Measurements from ENCODE around the gene IL21R.
"Not testable (repeated sequence)": the region's sequence is repeated elsewhere in the genome, so short reads cannot be mapped to it uniquely, and the experiment has no call there.

The IL21R gene

DNA sequence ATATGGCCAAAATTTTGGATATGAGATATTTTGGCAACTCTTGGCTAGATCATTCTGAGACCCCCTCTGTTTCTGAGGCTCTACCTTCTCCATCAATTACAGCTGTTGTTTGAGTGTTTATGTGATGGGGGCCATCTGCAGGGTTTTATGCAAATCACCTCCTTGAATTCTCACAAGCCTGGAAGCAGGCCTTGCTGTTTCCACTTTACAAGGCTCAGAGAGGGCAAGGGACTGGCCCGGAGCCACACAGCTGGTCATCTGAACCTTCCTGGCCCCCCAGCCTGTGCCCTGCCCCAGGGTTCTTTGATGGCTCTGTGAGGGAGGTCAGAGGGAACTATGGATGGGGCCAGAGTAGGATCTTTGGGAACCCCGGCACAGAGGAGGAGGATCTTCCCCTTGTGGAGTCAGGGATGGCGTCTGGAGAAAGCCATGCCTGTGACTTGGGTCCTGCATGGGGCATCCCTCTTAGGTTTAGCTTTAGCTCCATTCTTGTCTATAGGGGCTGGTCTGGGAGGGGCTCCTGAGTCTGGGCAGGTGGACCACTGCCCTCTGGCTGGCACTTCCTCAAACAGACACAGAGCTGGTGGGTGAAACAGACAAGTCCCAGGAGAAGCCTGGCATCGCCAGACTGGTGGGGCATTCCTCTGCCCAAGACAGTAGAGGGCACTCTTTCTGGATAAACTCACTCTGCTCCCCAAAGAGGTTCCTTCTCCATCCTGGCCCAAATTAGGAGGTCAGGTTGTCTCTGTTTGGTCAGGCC, 26.2 kb downstream of the IL21R start:
- no peak for DNase-seq

DNA sequence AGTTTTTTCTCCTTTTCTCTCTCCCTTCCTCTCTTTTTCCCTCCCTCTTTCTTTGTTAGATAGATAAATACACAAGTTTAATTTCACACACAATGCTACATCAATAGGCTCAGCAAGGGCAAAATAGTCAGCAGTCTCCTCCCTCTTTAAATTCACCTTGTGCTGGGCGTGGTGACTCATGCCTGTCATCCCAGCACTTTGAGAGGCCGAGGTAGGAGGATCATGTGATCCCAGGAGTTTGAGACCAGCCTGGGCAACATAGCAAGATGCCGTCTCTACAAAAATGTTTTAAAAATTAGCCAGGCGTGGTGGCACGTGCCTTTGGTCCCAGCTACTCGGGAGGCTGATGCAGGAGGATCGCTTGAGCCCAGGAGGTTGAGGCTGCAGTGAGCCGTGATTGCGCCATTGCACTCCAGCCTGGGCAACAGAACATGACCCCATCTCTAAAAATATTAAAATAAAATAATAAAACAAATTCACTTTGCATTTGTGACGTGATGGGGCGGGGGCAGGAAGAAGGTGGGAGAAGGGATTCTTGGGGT, 27.4 kb downstream of the IL21R start:
- DNase-seq: no peak

- no peak for DNase-seq
Measured at GRCh38 chr16:27429981-27430441, 28.0 kb downstream of the IL21R start.

DNA sequence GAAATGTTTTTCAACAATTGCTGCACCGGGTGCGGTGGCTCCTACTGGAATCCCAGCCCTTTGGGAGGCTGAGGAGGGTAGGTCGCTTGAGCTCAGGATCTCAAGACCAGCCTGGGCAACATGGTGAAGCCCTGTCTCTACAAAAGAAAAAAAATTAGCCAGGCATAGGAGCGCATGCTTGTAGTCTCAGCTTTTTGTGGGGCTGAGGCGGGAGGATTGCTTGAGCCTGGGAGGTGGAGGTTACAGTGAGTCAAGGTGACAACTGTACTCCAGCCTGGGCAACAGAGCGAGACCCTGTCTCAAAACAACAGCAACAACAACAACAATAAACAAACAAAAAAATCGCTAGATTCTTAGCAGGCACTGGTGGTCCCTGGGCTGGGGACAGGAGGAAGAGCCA, 28.5 kb downstream of the IL21R start:
- no peak for DNase-seq

GRCh38 chr16:27430923-27431484, 29.0 kb downstream of the IL21R start:
- no peak for DNase-seq

- DNase-seq: no peak
Measured at GRCh38 chr16:27431773-27432532, 30.0 kb downstream of the IL21R start.

DNA sequence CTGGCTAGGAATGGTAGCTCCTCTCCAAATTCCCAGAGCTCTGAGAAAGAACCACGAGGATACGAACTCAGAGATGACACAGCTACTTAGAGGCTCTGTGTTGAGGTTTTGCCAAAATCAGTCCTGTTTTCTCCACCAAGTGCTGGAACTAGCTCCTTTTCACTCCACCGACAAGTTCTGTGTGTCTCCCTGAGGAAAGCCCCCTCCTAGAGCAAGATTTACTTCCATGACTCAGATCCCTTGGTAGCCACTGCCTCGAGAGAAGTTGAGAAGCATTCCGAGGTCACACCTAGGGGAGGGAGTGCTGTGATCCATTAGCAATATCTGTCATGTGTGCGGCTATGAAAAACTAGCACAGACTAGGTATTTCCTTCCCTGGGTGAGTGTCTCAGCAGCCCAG, 30.6 kb downstream of the IL21R start:
- no peak for DNase-seq

GRCh38 chr16:27433191-27433590, 31.2 kb downstream of the IL21R start:
- not testable (repeated sequence) for DNase-seq

DNA sequence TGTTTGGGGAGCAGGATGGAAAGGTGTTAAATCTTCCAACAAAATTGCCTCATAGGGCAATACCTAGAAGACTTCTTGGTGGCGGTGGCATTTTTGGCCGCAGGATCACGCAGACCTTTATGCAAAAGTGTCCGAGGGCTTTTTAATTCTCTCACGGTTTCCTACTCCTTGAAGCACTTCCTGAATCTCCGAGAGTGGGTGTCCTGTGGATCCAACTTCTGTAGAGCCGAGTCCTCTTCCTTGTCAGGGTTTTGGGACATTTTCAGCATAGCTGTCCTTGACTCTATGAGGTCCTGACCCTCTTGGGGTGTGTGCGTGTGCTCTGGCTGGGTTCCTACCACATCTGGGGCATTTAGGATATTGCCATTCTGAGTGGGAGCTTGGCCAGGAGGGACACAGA, 31.7 kb downstream of the IL21R start:
- no peak for DNase-seq

GRCh38 chr16:27434141-27435051, 32.4 kb downstream of the IL21R start:
- DNase-seq: no peak

GRCh38 chr16:27435146-27435545, 33.2 kb downstream of the IL21R start:
- DNase-seq: not testable (repeated sequence)

- no peak for DNase-seq
Measured at GRCh38 chr16:27436065-27436464, 34.1 kb downstream of the IL21R start.

- DNase-seq: no peak
Measured at GRCh38 chr16:27436921-27437650, 35.1 kb downstream of the IL21R start.

- no peak for DNase-seq
Measured at GRCh38 chr16:27437946-27438345, 36.0 kb downstream of the IL21R start.

GRCh38 chr16:27439271-27440018, 37.5 kb downstream of the IL21R start:
- no peak for DNase-seq

GRCh38 chr16:27441276-27441675, 39.3 kb downstream of the IL21R start:
- DNase-seq: no peak

DNA sequence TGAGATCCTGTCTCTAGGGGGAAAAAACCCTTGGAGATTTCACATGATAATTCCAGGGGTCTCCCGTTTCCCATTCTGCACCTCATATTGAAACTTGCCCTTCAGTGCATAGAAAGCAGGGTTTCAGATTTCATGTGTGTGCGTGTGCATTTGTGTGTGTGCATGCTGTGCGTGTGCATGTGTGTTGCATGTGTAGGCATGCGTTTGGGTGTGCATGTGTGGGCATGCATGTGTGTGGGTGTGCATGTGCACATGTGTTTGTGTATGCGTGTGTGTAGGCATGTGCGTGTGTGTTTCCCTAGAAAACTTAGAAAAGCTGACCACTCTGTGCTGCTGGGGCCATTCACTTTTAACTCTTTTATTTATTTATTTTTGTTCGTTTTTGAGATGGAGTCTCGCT, 40.0 kb downstream of the IL21R start:
- DNase-seq: no peak

DNA sequence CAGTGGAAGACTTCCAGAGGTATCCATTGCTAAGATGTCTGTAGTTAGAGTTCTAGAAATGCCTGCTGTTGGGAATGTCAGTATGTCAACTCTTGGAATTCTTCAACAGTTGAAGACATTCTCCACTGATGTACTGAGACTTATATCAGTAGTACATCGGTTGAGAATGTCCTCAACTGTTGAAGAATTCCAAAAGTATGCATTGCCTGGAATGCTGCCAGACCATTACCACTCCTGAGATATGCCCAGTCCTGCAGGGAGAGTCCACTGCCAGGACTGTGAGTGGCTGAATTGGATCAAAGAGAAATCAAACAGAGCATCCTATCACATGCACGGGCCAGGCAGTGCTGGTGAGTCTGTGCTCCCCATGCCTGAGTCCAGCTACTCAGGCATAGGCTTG, 42.0 kb downstream of the IL21R start:
- DNase-seq: no peak

DNA sequence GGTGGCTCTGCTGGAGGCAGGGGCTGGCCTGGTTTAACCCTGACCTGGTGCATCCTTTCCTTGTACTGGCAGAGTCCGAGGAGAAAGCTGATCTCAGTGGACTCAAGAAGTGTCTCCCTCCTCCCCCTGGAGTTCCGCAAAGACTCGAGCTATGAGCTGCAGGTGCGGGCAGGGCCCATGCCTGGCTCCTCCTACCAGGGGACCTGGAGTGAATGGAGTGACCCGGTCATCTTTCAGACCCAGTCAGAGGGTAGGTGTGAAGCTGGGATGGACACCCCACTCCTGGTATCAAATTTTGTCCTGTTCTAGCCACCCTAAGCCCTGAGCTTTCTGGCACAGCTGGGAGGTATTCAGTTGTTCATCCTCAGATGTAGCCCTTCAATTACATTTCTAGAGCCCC, 42.5 kb downstream of the IL21R start:
- DNase-seq: no peak

GRCh38 chr16:27445502-27446175, 43.7 kb downstream of the IL21R start:
- no peak for DNase-seq

- peak; percentile 90 for DNase-seq
Measured at GRCh38 chr16:27446721-27447120, 44.7 kb downstream of the IL21R start.

Measured in CD4-positive, alpha-beta T cell treated with Interleukin-15 for 1 hour (primary cell).